Esophagus squamous epithelium (tissue), 5 donors: ENCODE data around the gene SLC6A1. TPM values are rescaled to one million over a fixed set of nuclear protein-coding genes. Genes with fewer than 3 reads are reported as not detected.
A peak's percentile ranks its signal among the peaks of the same experiment; 100 is the strongest.

ENCODE experiments used
- DNase-seq: peaks from one replicate; lab custom pipeline; 2025; lab: John Stamatoyannopoulos, UW
- H3K27ac ChIP-seq, 4 donors: fragments of 200-600 bp; sonication (generic); one replicate each; pipeline ENCODE4 v1.5.1; 2016 to 2019; ENCODE audit warnings: mild to moderate bottlenecking in 1 of 4
- H3K27me3 ChIP-seq, 4 donors: fragments of 200-600 bp; sonication (generic); 1 replicate in 3 of 4; 2 replicates in 1 of 4; pipeline versions ENCODE4 v1.5.1 to v1.6.0; 2017 to 2021; ENCODE audit warnings: antibody characterized with exemption in 1 of 4
- H3K36me3 ChIP-seq, 3 donors: fragments of 200-600 bp; sonication (generic); one replicate each; pipeline ENCODE4 v1.5.1; 2016 to 2019
- H3K4me1 ChIP-seq, 3 donors: fragments of 200-600 bp; sonication (generic); one replicate each; pipeline ENCODE4 v1.5.1; 2017 to 2019
- H3K4me3 ChIP-seq, 4 donors: fragments of 200-600 bp; sonication (generic); 1 replicate in 3 of 4; 2 replicates in 1 of 4; pipeline ENCODE4 v1.5.1; 2016 to 2019; ENCODE audit warnings: mild to moderate bottlenecking in 2 of 4, moderate library complexity in 1 of 4
- H3K9me3 ChIP-seq, 3 donors: fragments of 200-600 bp; sonication (generic); one replicate each; pipeline ENCODE4 v1.5.1; 2016 to 2019
- CTCF ChIP-seq, 6 experiments: fragments of 450-650 bp in 4 of 6; fragments of 200-600 bp in 2 of 6; sonication (generic) in 2 of 6; IDR thresholded peaks; one replicate each; pipeline ENCODE4 v1.5.1; 2016 to 2019; ENCODE audit warnings: antibody characterized with exemption in 6 of 6, mild to moderate bottlenecking in 4 of 6, moderate library complexity in 4 of 6
- POLR2A ChIP-seq, 4 donors: fragments of 450-650 bp; IDR thresholded peaks; one replicate each; pipeline ENCODE4 v1.6.1; 2017; ENCODE audit warnings: antibody characterized with exemption in 4 of 4, mild to moderate bottlenecking in 4 of 4, moderate library complexity in 3 of 4
- WGBS, 2 donors: methylation state at CpG; one replicate each; pipeline ENCODE4 v1.1.5; 2018; 5-methylcytosine and 5-hydroxymethylcytosine counted together
- intact Hi-C: fragments of 100-400 bp; cut with DNase I; formaldehyde crosslinking; loops from one replicate; pipeline ENCODE4 v1.15.0; 2022
- total RNA-seq, 4 donors: library from RNA; depleted of rRNA; stranded (reverse); fragments of >200 nt; gene quantifications; one replicate each; pipeline ENCODE4 v1.1.0, GENCODE V29; 2016
- donor health status: DM: yes; HTN: yes; CAD: no.

Gene SLC6A1
- total RNA-seq, 4 donors from 2014 or later, result 8.6 to 34.4 (median 22.3) TPM

- H3K27me3 ChIP-seq, result peaks cover 0 to 16% (median 0%) of the 10 kb centered on the region in 4 donors
- 53 to 62% methylated on average over 4 to 6 of the region's 8 CpGs for whole genome bisulfite sequencing, 2 donors
- H3K9me3 ChIP-seq, result no peaks in the 10 kb centered on the region
- H3K36me3 ChIP-seq, result peaks cover 0 to 73% (median 0%) of the 10 kb centered on the region in 3 donors
- no peak for DNase-seq
- no peak overlapping the region for H3K4me3 ChIP-seq
- H3K4me1 ChIP-seq, result peaks cover 0 to 26% (median 0%) of the 10 kb centered on the region in 3 donors
- TF ChIP-seq CTCF (IDR thresholded peaks at IDR 0.05) (peak in 1 of 6 experiments; percentile 26), POLR2A (IDR thresholded peaks at IDR 0.05) (no peak)
- intact Hi-C loops, result no loop called here
- no peak overlapping the region for H3K27ac ChIP-seq
Measured at GRCh38 chr3:11021611-11022011, 29.1 kb downstream of the SLC6A1 start.

- intact Hi-C loops, result no loop called here
- peaks cover 0 to 26% (median 0%) of the 10 kb centered on the region in 3 donors for H3K4me1 ChIP-seq
- no peak overlapping the region for H3K4me3 ChIP-seq
- H3K36me3 ChIP-seq, result peaks cover 0 to 73% (median 0%) of the 10 kb centered on the region in 3 donors
- TF ChIP-seq POLR2A (IDR thresholded peaks at IDR 0.05) (no peak), CTCF (IDR thresholded peaks at IDR 0.05) (no peak)
- H3K27me3 ChIP-seq, result peaks cover 0 to 11% (median 0%) of the 10 kb centered on the region in 4 donors
- no peak overlapping the region for H3K27ac ChIP-seq
- WGBS, 2 donors, result 89% methylated on average over 10 of the region's 10 CpGs; no CpG with 5 or more reads in 1 of the 2 donors
- DNase-seq, result no peak
- H3K9me3 ChIP-seq, result no peaks in the 10 kb centered on the region
Measured at GRCh38 chr3:11022115-11022514, 29.6 kb downstream of the SLC6A1 start.

GRCh38 chr3:11024181-11024580, 31.6 kb downstream of the SLC6A1 start:
- intact Hi-C loops, result no loop called here
- WGBS, 2 donors, result 85 to 92% methylated on average over 4 of the region's 4 CpGs
- Histone ChIP-seq H3K27me3 (peaks cover 0 to 11% (median 0%) of the 10 kb centered on the region in 4 donors), H3K36me3 (peaks cover 0 to 76% (median 0%) of the 10 kb centered on the region in 3 donors), H3K27ac (no peak overlapping the region), H3K4me1 (peaks cover 0 to 19% (median 0%) of the 10 kb centered on the region in 3 donors), H3K4me3 (no peak overlapping the region), H3K9me3 (no peaks in the 10 kb centered on the region)
- TF ChIP-seq POLR2A (IDR thresholded peaks at IDR 0.05) (no peak), CTCF (IDR thresholded peaks at IDR 0.05) (no peak)
- DNase-seq, result no peak

GRCh38 chr3:11029948-11030347, 37.4 kb downstream of the SLC6A1 start:
- no peak for DNase-seq
- H3K4me1 ChIP-seq, result no peaks in the 10 kb centered on the region
- no peaks in the 10 kb centered on the region for H3K9me3 ChIP-seq
- WGBS, 2 donors, result 66 to 75% methylated on average over 3 of the region's 3 CpGs
- H3K27ac ChIP-seq, result no peak overlapping the region
- TF ChIP-seq CTCF (IDR thresholded peaks at IDR 0.05), result no peak
- TF ChIP-seq POLR2A (IDR thresholded peaks at IDR 0.05), result no peak
- peaks cover 0 to 16% (median 0%) of the 10 kb centered on the region in 4 donors for H3K27me3 ChIP-seq
- peaks cover 0 to 82% (median 0%) of the 10 kb centered on the region in 3 donors for H3K36me3 ChIP-seq
- intact Hi-C loops, result no loop called here
- no peak overlapping the region for H3K4me3 ChIP-seq

GRCh38 chr3:11033871-11034270, 41.3 kb downstream of the SLC6A1 start:
- Histone ChIP-seq H3K27me3 (peaks cover 0 to 34% (median 0%) of the 10 kb centered on the region in 4 donors), H3K9me3 (no peaks in the 10 kb centered on the region), H3K4me3 (no peak overlapping the region), H3K36me3 (peaks cover 0 to 58% (median 0%) of the 10 kb centered on the region in 3 donors), H3K4me1 (peaks cover 0 to 4% (median 0%) of the 10 kb centered on the region in 3 donors), H3K27ac (no peak overlapping the region)
- intact Hi-C loops, result no loop called here
- 40 to 86% methylated on average over 1 of the region's 3 CpGs for WGBS, 2 donors
- TF ChIP-seq CTCF (IDR thresholded peaks at IDR 0.05) (no peak), POLR2A (IDR thresholded peaks at IDR 0.05) (no peak)
- DNase-seq, result no peak
